Endothelial cell of umbilical vein (primary cell): Measurements from ENCODE around the gene PANX2. TPM values are rescaled to one million over a fixed set of nuclear protein-coding genes. Genes with fewer than 3 reads are reported as not detected.

Source experiments
- BruUV-seq: library from RNA; stranded (reverse); fragments of 400-500 nt; replicated peaks from 2 replicates; lab custom pipeline; 2021; lab: Mats Ljungman, UMichigan
- CTCF ChIA-PET: fragments of 300-600, 350-600 bp; sonication (Branson Sonifier 250); formaldehyde crosslinking; loops from one replicate; lab custom pipeline; 2021; ENCODE audit warnings: antibody characterized with exemption, inconsistent platforms; lab: Charles Lee
- POLR2A ChIA-PET: fragments of 300-600, 350-600 bp; sonication (Branson Sonifier 250); formaldehyde crosslinking; loops from one replicate; lab custom pipeline; 2021; ENCODE audit warnings: antibody characterized with exemption, inconsistent platforms; lab: Charles Lee
- DNase-seq: peaks from one replicate; pipeline ENCODE4 v3.0.0-alpha.2; 2011; ENCODE audit warnings: low read depth, low spot score
- FAIRE-seq: peaks from 2 replicates; lab custom pipeline; 2011; peaks lifted over from hg19 to GRCh38; lab: Jason Lieb, UNC
- H2AFZ ChIP-seq: 2 replicates; pipeline ENCODE4 v1.6.0; 2012; ENCODE audit warnings: low read depth, low read length, control low read depth, inconsistent platforms
- H3K27ac ChIP-seq: 2 replicates; pipeline ENCODE4 v1.5.1; 2011; ENCODE audit warnings: low read depth, mild to moderate bottlenecking, control low read depth, low read length, moderate library complexity; ENCODE audit not compliant: insufficient read depth
- H3K27me3 ChIP-seq, 2 experiments: 2 replicates each; pipeline versions ENCODE4 v1.6.0 to v1.6.1; 2011; ENCODE audit warnings: low read length in 2 of 2, mixed read lengths in 1 of 2; ENCODE audit not compliant: control insufficient read depth in 2 of 2, insufficient read depth in 2 of 2
- H3K36me3 ChIP-seq, 2 experiments: 2 replicates in 1 of 2; 3 replicates in 1 of 2; pipeline ENCODE4 v1.5.1; 2011; ENCODE audit warnings: low read length in 2 of 2, mild to moderate bottlenecking in 1 of 2, moderate library complexity in 1 of 2; ENCODE audit not compliant: control insufficient read depth in 2 of 2, insufficient read depth in 2 of 2; ENCODE audit errors: extremely low read depth in 1 of 2
- H3K4me1 ChIP-seq: 3 replicates; pipeline ENCODE4 v1.5.1; 2011; ENCODE audit warnings: mild to moderate bottlenecking, low read length; ENCODE audit not compliant: control insufficient read depth, insufficient read depth; ENCODE audit errors: extremely low read depth
- H3K4me2 ChIP-seq: 2 replicates; pipeline ENCODE4 v1.6.1; 2011; ENCODE audit warnings: low read length, control low read depth, mixed read lengths; ENCODE audit not compliant: insufficient read depth
- H3K4me3 ChIP-seq, 3 experiments: fragments of 200-600 bp in 1 of 3; sonication (generic), shearing (Covaris generic) in 1 of 3; replicated peaks in 1 of 3; 2 replicates each; pipeline ENCODE4 v1.5.1; 2011 to 2016; ENCODE audit warnings: control low read depth in 3 of 3, low read length in 3 of 3, mild to moderate bottlenecking in 2 of 3, inconsistent platforms in 1 of 3, low read depth in 1 of 3, moderate library complexity in 1 of 3; ENCODE audit not compliant: insufficient read depth in 1 of 3
- H3K79me2 ChIP-seq: 2 replicates; pipeline ENCODE4 v1.6.0; 2012; ENCODE audit warnings: low read length, inconsistent platforms; ENCODE audit not compliant: control insufficient read depth, insufficient read depth
- H3K9ac ChIP-seq: replicated peaks from 2 replicates; pipeline ENCODE3; 2011; ENCODE audit warnings: low read length, control low read depth; ENCODE audit not compliant: insufficient read depth; ENCODE audit errors: extremely low read depth
- H3K9me1 ChIP-seq: replicated peaks from 3 replicates; pipeline ENCODE4 v1.6.0; 2011; ENCODE audit warnings: mild to moderate bottlenecking, low read length; ENCODE audit not compliant: control insufficient read depth, insufficient read depth; ENCODE audit errors: extremely low read depth
- H3K9me3 ChIP-seq: replicated peaks from 2 replicates; pipeline ENCODE4 v1.5.1; 2012; ENCODE audit warnings: low read length, inconsistent platforms; ENCODE audit not compliant: control insufficient read depth, insufficient read depth
- H4K20me1 ChIP-seq: replicated peaks from 2 replicates; pipeline ENCODE3; 2011; ENCODE audit warnings: mild to moderate bottlenecking, low read length; ENCODE audit not compliant: control insufficient read depth, insufficient read depth; ENCODE audit errors: extremely low read depth
- CTCF ChIP-seq, 2 donors: IDR thresholded peaks; 1 replicate in 1 of 2; 2 replicates in 1 of 2; pipeline ENCODE4 v1.5.1; 2011; ENCODE audit warnings: low read length in 2 of 2, mild to moderate bottlenecking in 2 of 2, moderate library complexity in 2 of 2, control low read depth in 1 of 2, inconsistent platforms in 1 of 2, low read depth in 1 of 2; ENCODE audit not compliant: insufficient read depth in 1 of 2; ENCODE audit errors: extremely low read depth in 1 of 2
- EZH2 ChIP-seq: IDR thresholded peaks from 2 replicates; pipeline ENCODE4 v1.6.1; 2012; ENCODE audit warnings: borderline replicate concordance, low read depth, mild to moderate bottlenecking, moderate library complexity, low read length, inconsistent platforms; ENCODE audit not compliant: severe bottlenecking
- FOS ChIP-seq: IDR thresholded peaks from 2 replicates; pipeline ENCODE4 v1.6.1; 2011; ENCODE audit warnings: mild to moderate bottlenecking, low read length, moderate library complexity, borderline replicate concordance; ENCODE audit not compliant: insufficient read depth
- GATA2 ChIP-seq: IDR thresholded peaks from 2 replicates; pipeline ENCODE4 v1.7.0; 2011; ENCODE audit warnings: low read depth, mild to moderate bottlenecking, moderate library complexity, mixed read lengths, low read length; ENCODE audit not compliant: insufficient read length, insufficient read depth
- JUN ChIP-seq: IDR thresholded peaks from 2 replicates; pipeline ENCODE4 v1.6.1; 2011; ENCODE audit warnings: borderline replicate concordance, low read depth; ENCODE audit not compliant: insufficient read length, insufficient read depth
- MAX ChIP-seq: IDR thresholded peaks from 2 replicates; pipeline ENCODE4 v1.6.1; 2011; ENCODE audit not compliant: insufficient read depth, insufficient read length
- MYC ChIP-seq: IDR thresholded peaks from one replicate; pipeline ENCODE4 v1.6.1; 2011; ENCODE audit warnings: mild to moderate bottlenecking, low read depth, low read length
- POLR2A ChIP-seq: IDR thresholded peaks from 2 replicates; pipeline ENCODE4 v1.6.1; 2012; ENCODE audit warnings: low read depth, mild to moderate bottlenecking, control low read depth, low read length
- POLR2AphosphoS5 ChIP-seq: IDR thresholded peaks from 2 replicates; pipeline ENCODE4 v1.6.1; 2012; ENCODE audit warnings: low read depth, mild to moderate bottlenecking, control low read depth, low read length, moderate library complexity; ENCODE audit not compliant: insufficient read depth
- dilution Hi-C: fragments of 300-500 bp; cut with MboI; formaldehyde crosslinking; loops from one replicate; pipeline ENCODE4 v1.15.0; 2019; ENCODE audit warnings: low sequenced_read_pairs; ENCODE audit not compliant: extremely low pct_ligation_motif_present
- intact Hi-C: fragments of 100-400 bp; cut with micrococcal nuclease; formaldehyde crosslinking; loops from one replicate; pipeline ENCODE4 v1.10.0; 2022
- polyA plus RNA-seq, 4 experiments: library from polyadenylated mRNA; depleted of rRNA in 3 of 4; stranded (reverse) in 3 of 4; unstranded in 1 of 4; fragments of >200 nt; gene quantifications; 2 replicates each; pipeline versions ENCODE4 v1.2.1 to v1.2.3, GENCODE V29; 2011 to 2012; ENCODE audit warnings: missing spikeins in 1 of 4
- total RNA-seq: library from RNA; stranded (reverse); gene quantifications from 2 replicates; pipeline ENCODE4 v1.2.3, GENCODE V29; 2021

The PANX2 gene
- total and polyA plus RNA-seq, 2 donors (not counting 3 experiments of a cell fraction or from before 2014, with no cell fraction given), result 2.5 to 5.1 TPM

- Histone ChIP-seq H3K27me3 (no peaks in the 10 kb centered on the region), H3K4me2 (no peak overlapping the region), H4K20me1 (no peaks in the 10 kb centered on the region), H3K9me1 (no peaks in the 10 kb centered on the region), H3K79me2 (no peaks in the 10 kb centered on the region), H3K4me1 (peaks cover 4% of the 10 kb centered on the region), H2AFZ (no peak overlapping the region), H3K36me3 (no peaks in the 10 kb centered on the region), H3K4me3 (no peak overlapping the region), H3K9ac (no peak overlapping the region), H3K9me3 (no peaks in the 10 kb centered on the region), H3K27ac (no peak overlapping the region)
- dilution Hi-C loops, result no loop called here
- no peak for DNase-seq
- ChIA-PET CTCF (no interaction called here), POLR2A (no interaction called here)
- TF ChIP-seq MAX (no peak), EZH2 (no peak), POLR2AphosphoS5 (no peak), JUN (no peak), GATA2 (no peak), FOS (no peak), CTCF (IDR thresholded peaks at IDR 0.05; ENCODE audit: extremely low read depth in 1 of 2, insufficient read depth in 1 of 2, low read depth in 1 of 2, low read length in 2 of 2) (no peak), POLR2A (no peak), MYC (no peak)
- intact Hi-C loops, result no loop called here
- BruUV-seq, result no TSS peak
- no peak for FAIRE-seq
Measured at GRCh38 chr22:50171965-50172421, 1.5 kb downstream of the PANX2 start.
